Spleen (tissue), 11 donors: ENCODE measurements around the gene PNPT1. TPM values are rescaled to one million over a fixed set of nuclear protein-coding genes. Genes with fewer than 3 reads are reported as not detected.
"Not testable (repeated sequence)": the region's sequence is repeated elsewhere in the genome, so short reads cannot be mapped to it uniquely, and the experiment has no call there.

Source experiments
- DNase-seq: peaks from one replicate; pipeline ENCODE4 v3.0.0-alpha.2; 2020
- H3K27ac ChIP-seq, 8 donors: fragments of 200-600 bp; sonication (generic) in 7 of 8; 1 replicate in 4 of 8; 2 replicates in 4 of 8; pipeline versions ENCODE4 v1.5.0 to v1.8.0; 2016 to 2021; ENCODE audit warnings: inconsistent platforms in 4 of 8, mild to moderate bottlenecking in 4 of 8, moderate library complexity in 1 of 8
- H3K27me3 ChIP-seq, 7 donors: fragments of 200-600 bp; sonication (generic) in 6 of 7; replicated peaks in 1 of 7; 1 replicate in 4 of 7; 2 replicates in 3 of 7; pipeline versions ENCODE4 v1.5.0 to v1.8.0; 2016 to 2021; ENCODE audit warnings: inconsistent platforms in 3 of 7, mild to moderate bottlenecking in 1 of 7
- H3K36me3 ChIP-seq, 6 donors: fragments of 200-600 bp; sonication (generic) in 5 of 6; 1 replicate in 4 of 6; 2 replicates in 2 of 6; pipeline versions ENCODE4 v1.5.0 to v1.8.0; 2016 to 2021; ENCODE audit warnings: inconsistent platforms in 2 of 6
- H3K4me1 ChIP-seq, 6 donors: fragments of 200-600 bp; sonication (generic) in 5 of 6; 1 replicate in 3 of 6; 2 replicates in 3 of 6; pipeline versions ENCODE4 v1.5.0 to v1.8.0; 2016 to 2021; ENCODE audit warnings: inconsistent platforms in 3 of 6
- H3K4me3 ChIP-seq, 8 donors: fragments of 200-600 bp; sonication (generic) in 7 of 8; 1 replicate in 4 of 8; 2 replicates in 4 of 8; pipeline versions ENCODE4 v1.5.0 to v1.8.0; 2016 to 2021; ENCODE audit warnings: inconsistent platforms in 4 of 8, mild to moderate bottlenecking in 4 of 8, moderate library complexity in 2 of 8
- H3K9me3 ChIP-seq, 8 donors: fragments of 200-600 bp; sonication (generic) in 7 of 8; 1 replicate in 4 of 8; 2 replicates in 4 of 8; pipeline versions ENCODE4 v1.5.0 to v1.8.0; 2016 to 2021; ENCODE audit warnings: inconsistent platforms in 4 of 8
- CTCF ChIP-seq, 11 experiments: fragments of 200-600 bp in 7 of 11; fragments of 450-650 bp in 4 of 11; sonication (generic) in 4 of 11; IDR thresholded peaks in 8 of 11; conservative IDR thresholded peaks in 3 of 11; 1 replicate in 7 of 11; 2 replicates in 4 of 11; pipeline versions ENCODE4 v1.4.0 to v1.8.0; 2016 to 2021; ENCODE audit warnings: antibody characterized with exemption in 11 of 11, inconsistent platforms in 4 of 11, mild to moderate bottlenecking in 1 of 11
- POLR2A ChIP-seq, 3 donors: fragments of 450-650 bp; IDR thresholded peaks; one replicate each; pipeline ENCODE4 v1.5.1; 2017; ENCODE audit warnings: antibody characterized with exemption in 3 of 3, mild to moderate bottlenecking in 1 of 3
- POLR2AphosphoS5 ChIP-seq, 3 donors: sonication (generic); formaldehyde crosslinking; IDR thresholded peaks; one replicate each; pipeline ENCODE4 v1.5.1; 2017; ENCODE audit warnings: antibody characterized with exemption in 3 of 3
- WGBS, 5 donors: extraction: QIAGEN DNeasy Blood & Tissue Kit in 3 of 5; methylation state at CpG; one replicate each; pipeline versions ENCODE4 v1.1.5 to v1.1.7; 2013 to 2018; 5-methylcytosine and 5-hydroxymethylcytosine counted together
- intact Hi-C: fragments of 100-400 bp; cut with DNase I; formaldehyde crosslinking; loops from one replicate; pipeline ENCODE4 v1.15.0; 2023; ENCODE audit warnings: low total_unique reads
- polyA plus RNA-seq, 3 donors: library from polyadenylated mRNA; stranded (reverse); fragments of 200-250 nt; gene quantifications; one replicate each; pipeline ENCODE4 v1.2.1, GENCODE V29; 2013
- total RNA-seq, 7 donors: library from RNA; depleted of rRNA in 3 of 7; stranded (reverse); fragments of >200 nt in 3 of 7; fragmentation: NEBNext Ultra II Directional in 4 of 7; extraction: Animal tissue kit (Norgen Biotek cat#: 25700) in 4 of 7; gene quantifications; one replicate each; pipeline versions ENCODE4 v1.1.0 to v1.2.1, GENCODE V29; 2016 to 2021
- donor health status: healthy with polysubstance abuse.
- donor health status: DM: no; HTN: no; CAD: no; lungs with moderate emphysema.
- donor health status: DM: no; HTN: no; CAD: no.
- donor health status: Bipolar disorder and iron deficiency.
- donor health status: healthy.
- donor health status: DM: no; HTN: no; CAD: no.
- donor health status: DM: yes; HTN: yes; CAD: no.

Gene PNPT1
- total and polyA plus RNA-seq, 10 donors: 6.4 to 26.3 (median 16.9) TPM

GRCh38 chr2:55607717-55608116 is 85.9 kb downstream of the PNPT1 start:
- H3K9me3 ChIP-seq: no peaks in the 10 kb centered on the region
- 94 to 100% (median 97%) methylated on average over 3 of the region's 3 CpGs for WGBS, 5 donors
- DNase-seq: no peak
- intact Hi-C loops: no loop called here
- no peak for TF ChIP-seq CTCF (IDR thresholded peaks at IDR 0.05 in 8 of 11, conservative IDR thresholded peaks at IDR 0.05 in 3 of 11)
- H3K4me1 ChIP-seq: peaks cover 0 to 84% (median 26%) of the 10 kb centered on the region in 6 donors
- peaks cover 0 to 59% (median 26%) of the 10 kb centered on the region in 6 donors for H3K36me3 ChIP-seq
- H3K4me3 ChIP-seq: no peak overlapping the region
- H3K27me3 ChIP-seq: no peaks in the 10 kb centered on the region
- no peak overlapping the region for H3K27ac ChIP-seq

- intact Hi-C loops: no loop called here
- WGBS, 5 donors: 92 to 98% (median 95%) methylated on average over 1 of the region's 1 CpG
- H3K4me3 ChIP-seq: no peak overlapping the region
- H3K27ac ChIP-seq: no peak overlapping the region
- peaks cover 0 to 87% (median 36%) of the 10 kb centered on the region in 6 donors for H3K4me1 ChIP-seq
- DNase-seq: no peak
- no peaks in the 10 kb centered on the region for H3K9me3 ChIP-seq
- TF ChIP-seq POLR2AphosphoS5 (IDR thresholded peaks at IDR 0.05): no peak
- TF ChIP-seq CTCF (IDR thresholded peaks at IDR 0.05 in 8 of 11, conservative IDR thresholded peaks at IDR 0.05 in 3 of 11): no peak
- no peak for TF ChIP-seq POLR2A (IDR thresholded peaks at IDR 0.05)
- H3K36me3 ChIP-seq: peaks cover 0 to 68% (median 15%) of the 10 kb centered on the region in 6 donors
- no peaks in the 10 kb centered on the region for H3K27me3 ChIP-seq
These were observed 89.5 kb downstream of the PNPT1 start for GRCh38 chr2:55604027-55604565.

- Histone ChIP-seq H3K4me3 (no peak overlapping the region), H3K4me1 (peaks cover 0 to 64% (median 33%) of the 10 kb centered on the region in 6 donors), H3K27ac (no peak overlapping the region), H3K36me3 (peaks cover 0 to 79% (median 35%) of the 10 kb centered on the region in 6 donors), H3K27me3 (no peaks in the 10 kb centered on the region), H3K9me3 (no peaks in the 10 kb centered on the region)
- no peak for DNase-seq
- intact Hi-C loops: no loop called here
- TF ChIP-seq CTCF (IDR thresholded peaks at IDR 0.05 in 8 of 11, conservative IDR thresholded peaks at IDR 0.05 in 3 of 11) (no peak), POLR2AphosphoS5 (IDR thresholded peaks at IDR 0.05) (no peak), POLR2A (IDR thresholded peaks at IDR 0.05) (no peak)
These were observed 91.8 kb downstream of the PNPT1 start for GRCh38 chr2:55601849-55602248.

DNA sequence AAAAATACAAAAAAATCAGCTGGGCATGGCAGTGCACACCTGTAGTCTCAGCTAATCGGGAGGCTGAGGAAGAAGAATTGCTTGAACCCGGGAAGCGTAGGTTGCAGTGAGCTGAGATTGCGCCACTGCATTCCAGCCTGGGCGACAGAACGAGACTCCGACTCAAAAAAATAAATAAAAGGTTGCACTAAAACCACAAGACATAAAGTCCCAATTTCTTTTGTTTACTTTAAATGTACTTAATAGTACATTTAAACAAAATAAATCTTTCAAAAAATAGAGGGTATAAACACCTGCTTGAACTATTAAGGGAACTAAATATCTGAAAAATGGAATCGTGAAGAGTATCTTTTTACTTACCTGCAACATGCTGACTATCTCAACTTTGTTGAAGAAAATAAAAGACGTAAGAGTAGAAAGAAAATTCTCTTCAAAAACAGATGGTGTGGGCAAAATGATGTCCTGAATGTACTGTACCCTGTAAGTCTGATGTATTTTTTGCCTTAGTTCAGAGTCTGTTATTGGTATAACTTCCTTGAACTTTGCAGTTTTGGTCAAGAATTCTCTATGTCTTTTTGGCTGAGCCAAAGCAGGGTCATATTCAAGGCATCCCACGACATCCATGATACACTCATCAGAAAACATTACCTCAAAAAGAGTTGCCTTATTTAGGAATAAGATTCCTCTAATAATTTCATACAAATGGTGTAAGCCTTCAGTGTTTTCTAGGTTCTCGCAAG is 95.4 kb downstream of the PNPT1 start:
- DNase-seq: no peak
- Histone ChIP-seq H3K9me3 (no peaks in the 10 kb centered on the region), H3K4me1 (peaks cover 2 to 64% (median 22%) of the 10 kb centered on the region in 6 donors), H3K27ac (no peak overlapping the region), H3K36me3 (peaks cover 0 to 96% (median 47%) of the 10 kb centered on the region in 6 donors), H3K4me3 (no peak overlapping the region), H3K27me3 (no peaks in the 10 kb centered on the region)
- WGBS, 5 donors: 93 to 96% (median 94%) methylated on average over 11 of the region's 11 CpGs
- TF ChIP-seq CTCF (IDR thresholded peaks at IDR 0.05 in 8 of 11, conservative IDR thresholded peaks at IDR 0.05 in 3 of 11) (no peak), POLR2AphosphoS5 (IDR thresholded peaks at IDR 0.05) (no peak), POLR2A (IDR thresholded peaks at IDR 0.05) (no peak)
- intact Hi-C loops: no loop called here

GRCh38 chr2:55596795-55597194 is 96.8 kb downstream of the PNPT1 start:
- Histone ChIP-seq H3K4me1 (peaks cover 2 to 64% (median 18%) of the 10 kb centered on the region in 6 donors), H3K36me3 (peaks cover 0 to 89% (median 38%) of the 10 kb centered on the region in 6 donors)
- 91 to 98% (median 98%) methylated on average over 6 of the region's 6 CpGs for WGBS, 5 donors
- intact Hi-C loops, H3K27ac ChIP-seq, H3K9me3 ChIP-seq, H3K27me3 ChIP-seq, DNase-seq, H3K4me3 ChIP-seq: not testable (repeated sequence)
